ENCODE data around the gene NET1.

NET1 gene

DNA sequence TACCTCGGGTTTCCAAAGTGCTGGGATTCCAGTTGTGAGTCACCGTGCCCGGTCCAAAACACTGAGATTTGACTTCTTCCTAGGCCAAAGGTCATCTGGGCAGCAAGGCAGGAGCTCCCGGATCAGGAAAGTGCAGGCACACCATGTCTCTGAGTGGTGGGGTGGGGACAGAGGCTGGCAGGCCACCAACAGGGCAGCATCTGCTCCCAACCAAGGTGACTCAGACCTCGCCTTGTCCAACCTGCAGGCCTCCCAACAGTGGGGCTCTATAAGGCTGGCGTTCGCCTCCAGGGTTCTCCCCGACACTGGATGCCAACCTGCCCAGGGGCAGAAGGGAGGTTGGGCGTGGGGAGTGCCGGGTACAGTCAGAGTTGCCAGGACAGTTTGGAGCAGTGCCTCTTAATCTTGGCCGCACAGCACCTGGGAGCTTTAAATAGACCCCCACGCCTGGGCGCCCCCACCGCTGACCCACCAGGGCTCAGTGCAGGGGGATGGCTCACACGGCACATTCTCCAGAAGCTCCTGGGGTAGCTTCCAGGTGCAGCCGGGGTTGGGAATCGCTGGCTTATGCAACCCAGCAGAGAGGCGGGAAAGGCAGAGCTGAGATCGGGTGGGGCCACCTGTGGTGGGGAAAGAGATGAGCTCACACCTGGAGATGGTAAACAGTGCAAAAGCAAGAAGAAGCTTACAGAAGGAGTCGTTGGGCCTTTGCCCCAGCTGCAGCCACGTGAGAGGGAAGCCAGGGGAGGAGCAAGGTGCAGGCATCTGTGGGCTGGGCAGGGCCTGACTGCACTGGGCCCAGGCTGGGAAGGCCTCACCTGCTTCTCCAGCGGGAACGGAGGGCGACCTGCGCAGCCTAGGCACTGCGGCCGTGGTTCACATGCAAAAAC is 76.2 kb downstream of the NET1 start:
- H3K27ac ChIP-seq (ENCODE audit: low read length) = no peak overlapping the region
- H3K36me3 ChIP-seq (replicated peaks; ENCODE audit: low read depth, low read length) = no peaks in the 10 kb centered on the region
- TF ChIP-seq, protein P1, sequence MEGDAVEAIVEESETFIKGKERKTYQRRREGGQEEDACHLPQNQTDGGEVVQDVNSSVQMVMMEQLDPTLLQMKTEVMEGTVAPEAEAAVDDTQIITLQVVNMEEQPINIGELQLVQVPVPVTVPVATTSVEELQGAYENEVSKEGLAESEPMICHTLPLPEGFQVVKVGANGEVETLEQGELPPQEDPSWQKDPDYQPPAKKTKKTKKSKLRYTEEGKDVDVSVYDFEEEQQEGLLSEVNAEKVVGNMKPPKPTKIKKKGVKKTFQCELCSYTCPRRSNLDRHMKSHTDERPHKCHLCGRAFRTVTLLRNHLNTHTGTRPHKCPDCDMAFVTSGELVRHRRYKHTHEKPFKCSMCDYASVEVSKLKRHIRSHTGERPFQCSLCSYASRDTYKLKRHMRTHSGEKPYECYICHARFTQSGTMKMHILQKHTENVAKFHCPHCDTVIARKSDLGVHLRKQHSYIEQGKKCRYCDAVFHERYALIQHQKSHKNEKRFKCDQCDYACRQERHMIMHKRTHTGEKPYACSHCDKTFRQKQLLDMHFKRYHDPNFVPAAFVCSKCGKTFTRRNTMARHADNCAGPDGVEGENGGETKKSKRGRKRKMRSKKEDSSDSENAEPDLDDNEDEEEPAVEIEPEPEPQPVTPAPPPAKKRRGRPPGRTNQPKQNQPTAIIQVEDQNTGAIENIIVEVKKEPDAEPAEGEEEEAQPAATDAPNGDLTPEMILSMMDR (IDR thresholded peaks at IDR 0.05; ENCODE audit: low read depth, low read length) = no peak
- no peak for TF ChIP-seq EZH2phosphoT487 (IDR thresholded peaks at IDR 0.05; ENCODE audit: low read depth)
- H3K79me2 ChIP-seq (ENCODE audit: low read length) = no peaks in the 10 kb centered on the region
- peaks cover 4% of the 10 kb centered on the region for H3K27me3 ChIP-seq (ENCODE audit: low read depth, low read length)
- H3K4me2 ChIP-seq (ENCODE audit: low read length) = no peak overlapping the region
- no peak overlapping the region for H2AFZ ChIP-seq (ENCODE audit: low read depth, low read length)
- no peak overlapping the region for H3K4me3 ChIP-seq (ENCODE audit: low read length)
- no peak overlapping the region for H3K9ac ChIP-seq (ENCODE audit: low read length)
- H3K9me3 ChIP-seq (ENCODE audit: insufficient read depth, low read length) = no peaks in the 10 kb centered on the region
- no peaks in the 10 kb centered on the region for H4K20me1 ChIP-seq (ENCODE audit: insufficient read depth, low read length)
- no peaks in the 10 kb centered on the region for H3K4me1 ChIP-seq (ENCODE audit: low read length)

DNA sequence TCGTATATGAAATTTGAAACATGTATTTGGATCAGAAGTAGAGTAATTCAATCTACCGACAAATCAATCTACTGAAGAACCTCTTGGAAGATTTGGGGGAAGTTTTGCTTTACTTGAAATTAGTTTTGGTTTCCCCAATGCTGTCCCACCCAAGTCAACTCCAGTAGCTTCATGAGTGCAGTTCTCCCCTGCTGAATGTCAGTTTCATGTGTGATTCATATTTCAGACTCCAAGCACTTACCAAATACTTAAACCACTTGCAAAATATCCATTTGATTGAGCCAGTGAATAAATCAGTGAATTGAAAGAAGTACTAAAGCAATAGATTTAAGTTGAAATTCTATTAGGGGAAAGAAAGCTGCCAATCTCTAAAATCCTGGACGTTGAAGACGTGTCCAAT is 77.7 kb downstream of the NET1 start:
- H3K27ac ChIP-seq (ENCODE audit: low read length) = no peak overlapping the region
- no peak overlapping the region for H3K9ac ChIP-seq (ENCODE audit: low read length)

DNA sequence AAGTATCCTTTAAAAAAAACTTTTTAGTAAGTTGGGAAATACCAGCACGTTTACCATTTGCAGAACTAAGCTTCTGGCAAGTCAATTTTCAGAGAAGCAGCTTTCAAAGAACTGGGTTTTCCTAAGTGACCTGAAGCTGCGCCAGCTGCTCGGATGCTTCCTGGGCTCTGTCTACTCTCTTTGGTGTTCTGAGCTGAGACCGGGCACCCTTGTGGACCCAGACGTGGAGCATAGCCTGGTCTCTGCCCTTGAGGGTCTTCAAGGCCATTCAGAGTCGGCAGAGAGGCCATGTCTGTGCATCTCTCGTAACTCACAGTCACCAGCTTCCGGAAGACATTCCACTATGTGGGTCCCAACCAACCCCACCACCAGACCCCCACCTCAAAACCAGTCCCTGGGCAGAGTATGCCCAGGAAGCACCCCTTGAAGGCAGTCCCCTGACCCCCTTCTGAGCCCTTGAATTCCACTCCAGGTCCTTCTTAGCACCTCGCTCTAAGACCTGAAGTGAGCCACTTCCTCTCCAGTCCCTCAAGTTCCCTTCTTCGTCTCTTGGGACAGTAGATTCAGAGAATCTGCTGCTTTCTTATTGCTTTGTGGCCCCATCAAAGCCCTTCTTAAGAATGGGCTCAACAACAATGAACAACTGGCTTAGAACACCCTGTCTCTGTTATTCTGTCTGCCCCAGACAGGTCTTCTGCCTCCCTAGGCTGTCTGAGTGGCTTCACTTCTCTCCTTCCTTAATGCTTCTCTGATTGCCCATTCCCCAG is 78.5 kb downstream of the NET1 start:
- H3K9ac ChIP-seq (ENCODE audit: low read length) = no peak overlapping the region
- H3K36me3 ChIP-seq (replicated peaks; ENCODE audit: low read depth, low read length) = no peaks in the 10 kb centered on the region
- TF ChIP-seq EZH2phosphoT487 (IDR thresholded peaks at IDR 0.05; ENCODE audit: low read depth) = no peak
- TF ChIP-seq, protein P1 (IDR thresholded peaks at IDR 0.05; ENCODE audit: low read depth, low read length) = no peak
- no peak overlapping the region for H3K4me2 ChIP-seq (ENCODE audit: low read length)
- H3K9me3 ChIP-seq (ENCODE audit: insufficient read depth, low read length) = no peaks in the 10 kb centered on the region
- no peaks in the 10 kb centered on the region for H3K79me2 ChIP-seq (ENCODE audit: low read length)
- no peak overlapping the region for H3K4me3 ChIP-seq (ENCODE audit: low read length)
- H3K27me3 ChIP-seq (ENCODE audit: low read depth, low read length) = no peaks in the 10 kb centered on the region; the same call in 1 of the 2 replicates
- no peak overlapping the region for H3K27ac ChIP-seq (ENCODE audit: low read length)
- H4K20me1 ChIP-seq (ENCODE audit: insufficient read depth, low read length) = no peaks in the 10 kb centered on the region
- H3K4me1 ChIP-seq (ENCODE audit: low read length) = no peaks in the 10 kb centered on the region
- no peak overlapping the region for H2AFZ ChIP-seq (ENCODE audit: low read depth, low read length)

More for the DNA sequence above, 77.7 kb downstream of the NET1 start:
- Histone ChIP-seq H3K4me2 (ENCODE audit: low read length) (no peak overlapping the region), H3K27me3 (ENCODE audit: low read depth, low read length) (peaks cover under 1% of the 10 kb centered on the region), H4K20me1 (ENCODE audit: insufficient read depth, low read length) (no peaks in the 10 kb centered on the region), H3K36me3 (replicated peaks; ENCODE audit: low read depth, low read length) (no peaks in the 10 kb centered on the region), H3K4me3 (ENCODE audit: low read length) (no peak overlapping the region), H3K4me1 (ENCODE audit: low read length) (no peaks in the 10 kb centered on the region), H3K79me2 (ENCODE audit: low read length) (no peaks in the 10 kb centered on the region), H2AFZ (ENCODE audit: low read depth, low read length) (no peak overlapping the region), H3K9me3 (ENCODE audit: insufficient read depth, low read length) (no peaks in the 10 kb centered on the region)
- TF ChIP-seq EZH2phosphoT487 (IDR thresholded peaks at IDR 0.05; ENCODE audit: low read depth) = no peak
- TF ChIP-seq, protein P1 (IDR thresholded peaks at IDR 0.05; ENCODE audit: low read depth, low read length) = no peak

DNA sequence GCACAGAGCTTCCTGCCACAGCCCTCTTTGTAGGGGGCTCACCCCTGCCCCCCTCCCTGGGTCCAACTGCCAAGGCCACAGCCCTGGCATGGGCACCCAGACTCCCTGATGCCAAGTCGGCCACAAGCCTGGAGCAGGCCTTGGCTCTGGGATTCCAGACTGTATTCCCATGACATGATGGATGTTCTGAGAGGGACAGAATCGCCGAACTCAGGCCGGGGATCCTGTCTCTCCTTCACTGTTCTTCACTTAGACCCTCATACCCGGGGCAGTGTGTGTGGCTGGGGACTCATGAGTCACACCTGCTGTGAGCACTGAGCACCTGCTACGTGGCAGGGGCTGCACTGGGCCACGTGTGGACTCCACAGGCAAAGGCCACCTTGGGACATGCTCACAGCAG is 79.1 kb downstream of the NET1 start:
- no peak for TF ChIP-seq EZH2phosphoT487 (IDR thresholded peaks at IDR 0.05; ENCODE audit: low read depth)
- TF ChIP-seq, protein P1 (IDR thresholded peaks at IDR 0.05; ENCODE audit: low read depth, low read length) = no peak
- Histone ChIP-seq H3K4me3 (ENCODE audit: low read length) (no peak overlapping the region), H3K79me2 (ENCODE audit: low read length) (no peaks in the 10 kb centered on the region), H3K27ac (ENCODE audit: low read length) (no peak overlapping the region), H3K9ac (ENCODE audit: low read length) (no peak overlapping the region), H3K4me1 (ENCODE audit: low read length) (no peaks in the 10 kb centered on the region), H3K36me3 (replicated peaks; ENCODE audit: low read depth, low read length) (no peaks in the 10 kb centered on the region), H3K9me3 (ENCODE audit: insufficient read depth, low read length) (no peaks in the 10 kb centered on the region), H3K27me3 (ENCODE audit: low read depth, low read length) (no peaks in the 10 kb centered on the region; the same call in 1 of the 2 replicates), H4K20me1 (ENCODE audit: insufficient read depth, low read length) (no peaks in the 10 kb centered on the region), H3K4me2 (ENCODE audit: low read length) (no peak overlapping the region), H2AFZ (ENCODE audit: low read depth, low read length) (no peak overlapping the region)
